Dermis lymphatic vessel endothelial cell (primary cell): Measurements from ENCODE around the gene MEF2A. TPM values are rescaled to one million over a fixed set of nuclear protein-coding genes. Genes with fewer than 3 reads are reported as not detected.

Source experiments
- total RNA-seq: library from RNA; depleted of rRNA; stranded (reverse); fragments of >200 nt; gene quantifications from 2 replicates; pipeline ENCODE4 v1.2.1, GENCODE V29; 2014

Gene MEF2A
- 22.2 and 25.4 TPM in 2 replicates for total RNA-seq

GRCh38 chr15:99565299-99566156, at the start of gene MEF2A:
MEF2A (plus strand) TSS chr15:99565984; CDS start chr15:99633120, 67,136 bp downstream.

GRCh38 chr15:99733268-99734039, 167.7 kb downstream of the MEF2A start, which contains the start of gene LYSMD4:
LYSMD4 (minus strand) TSS chr15:99733437; CDS start chr15:99731999, 1,438 bp downstream.

Other genes starting within 250 kb of the MEF2A start
- gene LYSMD4, start 167.5 kb downstream of the MEF2A start, total RNA-seq = 5.2 and 6.9 TPM in 2 replicates